ENCODE data around the gene CCDC32.

The CCDC32 gene

DNA sequence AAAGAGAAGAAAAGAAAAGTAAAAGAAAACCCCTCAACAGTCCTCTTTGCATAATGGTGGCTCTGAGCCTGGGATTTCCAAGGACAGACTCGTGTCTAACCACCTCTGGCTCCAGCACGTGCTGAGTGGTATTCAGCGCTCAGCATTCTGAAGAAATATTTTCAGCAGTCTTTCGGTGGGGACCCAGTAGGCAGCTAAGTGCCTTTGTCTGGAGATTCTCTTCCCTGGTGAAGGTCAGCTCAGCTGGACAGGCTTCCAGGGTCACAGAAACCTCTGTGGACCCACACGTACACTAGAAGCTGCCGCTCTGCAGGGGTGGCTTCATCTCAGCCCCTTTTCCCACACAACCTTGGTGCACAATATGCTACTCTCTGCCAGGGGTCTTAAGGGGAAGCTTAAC, 36.0 kb downstream of the CCDC32 start:
- Histone ChIP-seq H3K27ac (no peak overlapping the region), H3K36me3 (ENCODE audit: insufficient read depth) (no peaks in the 10 kb centered on the region), H3K4me2 (no peak overlapping the region), H3K79me2 (ENCODE audit: insufficient read depth, low read depth) (no peaks in the 10 kb centered on the region), H3K4me1 (ENCODE audit: low read depth, poor library complexity, severe bottlenecking) (peaks cover under 1% of the 10 kb centered on the region), H3K4me3 (IDR thresholded peaks at IDR 0.05; ENCODE audit: insufficient read depth, low read depth, low read length) (no peak overlapping the region), H2AFZ (ENCODE audit: low read depth) (no peak overlapping the region), H4K20me1 (ENCODE audit: insufficient read depth) (no peaks in the 10 kb centered on the region), H3K27me3 (ENCODE audit: insufficient read depth, low read depth) (no peaks in the 10 kb centered on the region), H3K9ac (no peak overlapping the region)
- TF ChIP-seq CTCF (conservative IDR thresholded peaks at IDR 0.05; ENCODE audit: low read depth, low read length): no peak

GRCh38 chr15:40525855-40526254, 39.0 kb downstream of the CCDC32 start:
- no peak for TF ChIP-seq CTCF (conservative IDR thresholded peaks at IDR 0.05; ENCODE audit: low read depth, low read length)
- H3K4me2 ChIP-seq: no peak overlapping the region
- no peak overlapping the region for H3K9ac ChIP-seq
- no peak overlapping the region for H2AFZ ChIP-seq (ENCODE audit: low read depth)
- peaks cover 5% of the 10 kb centered on the region for H3K4me1 ChIP-seq (ENCODE audit: low read depth, poor library complexity, severe bottlenecking)
- H4K20me1 ChIP-seq (ENCODE audit: insufficient read depth): no peaks in the 10 kb centered on the region
- no peaks in the 10 kb centered on the region for H3K36me3 ChIP-seq (ENCODE audit: insufficient read depth)
- H3K4me3 ChIP-seq (IDR thresholded peaks at IDR 0.05; ENCODE audit: insufficient read depth, low read depth, low read length): no peak overlapping the region
- no peaks in the 10 kb centered on the region for H3K27me3 ChIP-seq (ENCODE audit: insufficient read depth, low read depth)
- H3K79me2 ChIP-seq (ENCODE audit: insufficient read depth, low read depth): no peaks in the 10 kb centered on the region
- no peak overlapping the region for H3K27ac ChIP-seq

DNA sequence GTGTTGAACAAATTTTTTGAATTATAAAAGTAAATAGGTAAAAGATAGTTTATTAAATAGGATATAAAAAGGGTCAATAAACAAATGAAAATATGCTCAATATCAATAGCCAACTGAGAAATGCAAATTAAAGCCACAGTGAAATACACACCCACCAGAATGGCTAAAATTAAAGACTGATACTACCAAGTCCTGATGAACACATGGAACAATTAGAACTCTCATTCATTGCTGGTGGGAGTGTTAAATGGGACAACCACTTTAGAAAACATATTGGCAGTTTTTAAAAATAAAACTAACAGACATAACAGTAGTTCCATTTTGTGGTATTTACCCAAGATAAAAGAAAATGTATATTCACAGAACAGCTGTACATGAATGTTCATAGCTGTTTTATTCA, 41.2 kb downstream of the CCDC32 start:
- no peaks in the 10 kb centered on the region for H4K20me1 ChIP-seq (ENCODE audit: insufficient read depth)

GRCh38 chr15:40516322-40516721, 48.5 kb downstream of the CCDC32 start:
- no peaks in the 10 kb centered on the region for H3K79me2 ChIP-seq (ENCODE audit: insufficient read depth, low read depth)
- H3K4me2 ChIP-seq: no peak overlapping the region
- no peak overlapping the region for H3K4me3 ChIP-seq (IDR thresholded peaks at IDR 0.05; ENCODE audit: insufficient read depth, low read depth, low read length)
- peaks cover 6% of the 10 kb centered on the region for H3K4me1 ChIP-seq (ENCODE audit: low read depth, poor library complexity, severe bottlenecking)
- TF ChIP-seq CTCF (conservative IDR thresholded peaks at IDR 0.05; ENCODE audit: low read depth, low read length): no peak
- no peaks in the 10 kb centered on the region for H3K36me3 ChIP-seq (ENCODE audit: insufficient read depth)
- no peak overlapping the region for H3K9ac ChIP-seq
- no peaks in the 10 kb centered on the region for H3K27me3 ChIP-seq (ENCODE audit: insufficient read depth, low read depth)
- no peak overlapping the region for H2AFZ ChIP-seq (ENCODE audit: low read depth)
- H4K20me1 ChIP-seq (ENCODE audit: insufficient read depth): no peaks in the 10 kb centered on the region
- no peak overlapping the region for H3K27ac ChIP-seq

More for the DNA sequence above, 41.2 kb downstream of the CCDC32 start:
- no peak for TF ChIP-seq CTCF (conservative IDR thresholded peaks at IDR 0.05; ENCODE audit: low read depth, low read length)
- H3K4me2 ChIP-seq: no peak overlapping the region
- peaks cover 11% of the 10 kb centered on the region for H3K4me1 ChIP-seq (ENCODE audit: low read depth, poor library complexity, severe bottlenecking)
- no peak overlapping the region for H2AFZ ChIP-seq (ENCODE audit: low read depth)
- H3K27me3 ChIP-seq (ENCODE audit: insufficient read depth, low read depth): no peaks in the 10 kb centered on the region
- H3K27ac ChIP-seq: no peak overlapping the region
- no peaks in the 10 kb centered on the region for H3K36me3 ChIP-seq (ENCODE audit: insufficient read depth)
- no peak overlapping the region for H3K9ac ChIP-seq
- no peak overlapping the region for H3K4me3 ChIP-seq (IDR thresholded peaks at IDR 0.05; ENCODE audit: insufficient read depth, low read depth, low read length)
- H3K79me2 ChIP-seq (ENCODE audit: insufficient read depth, low read depth): no peaks in the 10 kb centered on the region

All from KMS-11 (cell line).